Measurements from ENCODE around the gene KLHL6. TPM values are rescaled to one million over a fixed set of nuclear protein-coding genes. Genes with fewer than 3 reads are reported as not detected.

KLHL6 gene
- total RNA-seq, 1 experiment from 2014 or later: not detected

DNA sequence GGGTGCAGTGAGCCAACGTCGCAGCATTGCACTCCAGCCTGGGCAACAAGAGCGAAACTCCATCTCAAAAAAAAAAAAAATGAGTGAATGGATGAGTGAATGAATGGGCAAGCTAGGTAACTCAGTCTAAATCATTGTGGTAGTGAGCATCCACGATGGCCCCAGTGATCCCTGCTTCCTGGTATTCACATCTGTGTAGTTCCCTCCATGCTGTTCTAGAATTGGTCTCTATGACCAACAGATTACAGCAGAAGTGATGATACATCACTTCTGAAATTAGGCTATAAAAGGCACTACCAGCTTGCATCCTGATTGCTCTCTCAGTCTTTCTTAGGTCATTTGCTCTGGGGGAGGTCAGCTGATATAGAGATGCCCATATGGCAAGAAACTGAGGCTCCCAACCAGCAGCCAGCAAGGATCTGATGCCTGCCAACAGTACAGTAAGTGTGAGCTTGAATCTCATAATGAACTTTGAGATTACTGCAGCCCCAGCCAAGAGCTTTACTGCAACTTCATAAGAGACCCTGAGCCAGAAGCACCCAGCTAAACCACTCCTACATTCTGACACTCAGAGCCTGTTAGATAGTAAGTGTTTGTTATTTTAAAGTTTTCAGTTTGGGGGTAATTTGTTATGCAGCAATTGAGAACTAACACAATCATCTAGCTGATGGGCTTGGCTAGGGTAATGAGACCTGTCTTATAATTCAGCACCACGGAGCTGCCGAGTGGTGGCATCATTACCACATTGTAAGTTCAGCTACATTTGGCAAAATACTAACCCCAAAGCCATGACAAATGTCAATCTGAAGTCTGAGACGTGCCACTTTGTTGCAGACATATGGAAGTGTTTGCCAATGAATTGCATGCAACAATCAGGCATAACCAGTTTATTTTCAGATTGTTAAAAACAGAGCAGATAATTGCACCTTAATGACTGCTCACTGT, 53.0 kb downstream of the KLHL6 start:
- H3K79me1 ChIP-seq (ENCODE audit: insufficient read depth, low read depth, low read length, poor library complexity, severe bottlenecking): no peaks in the 10 kb centered on the region
- H2AK5ac ChIP-seq (ENCODE audit: insufficient read length, low read length): no peak overlapping the region
- H3K27me3 ChIP-seq (ENCODE audit: insufficient read depth, low read length): no peaks in the 10 kb centered on the region
- no CpG with 5 or more reads among the region's 7 CpGs for WGBS (ENCODE audit: extremely low coverage, insufficient read length, low lambda C conversion rate)
- Mint-ChIP-seq H3K9me3 (no peaks in the 10 kb centered on the region), H3K27ac (no peak overlapping the region), H3K27me3 (ENCODE audit: low read depth) (no peaks in the 10 kb centered on the region), H3K4me3 (no peak overlapping the region), H3K36me3 (ENCODE audit: insufficient read depth in 1 of 3, low read depth in 3 of 3) (no peaks in the 10 kb centered on the region), H3K4me1 (no peaks in the 10 kb centered on the region)
- H3T11ph ChIP-seq (ENCODE audit: low read length): no peak overlapping the region
- no peak overlapping the region for H4K91ac ChIP-seq (ENCODE audit: insufficient read length, low read depth, low read length)
- no peak overlapping the region for H2BK20ac ChIP-seq (ENCODE audit: low read depth, low read length, poor library complexity, severe bottlenecking)
- no peaks in the 10 kb centered on the region for H3K79me2 ChIP-seq (ENCODE audit: insufficient read depth, low read length)
- TF ChIP-seq CTCF (conservative IDR thresholded peaks at IDR 0.05): peak; percentile 16; the same call in 1 of the 3 replicates
- no peak overlapping the region for H2BK12ac ChIP-seq (ENCODE audit: insufficient read length, low read depth, low read length)
- H3K4ac ChIP-seq (ENCODE audit: low read depth, low read length): no peak overlapping the region
- no peak for DNase-seq
- H4K5ac ChIP-seq (ENCODE audit: insufficient read length, low read depth, low read length): no peak overlapping the region
- no peaks in the 10 kb centered on the region for H3K9me3 ChIP-seq (ENCODE audit: control insufficient read depth, low read depth, low read length)
- H3K14ac ChIP-seq (ENCODE audit: insufficient read depth, low read length): no peak overlapping the region
- no peak overlapping the region for H2AFZ ChIP-seq (ENCODE audit: low read length)
- no peak overlapping the region for H3K56ac ChIP-seq (ENCODE audit: insufficient read length, low read depth, low read length)
- H3K23ac ChIP-seq (ENCODE audit: insufficient read length, low read depth, low read length): no peak overlapping the region
- no peaks in the 10 kb centered on the region for H4K20me1 ChIP-seq (ENCODE audit: control insufficient read depth, insufficient read depth, insufficient read length)
- no peaks in the 10 kb centered on the region for H3K4me1 ChIP-seq (ENCODE audit: insufficient read depth, low read length)
- H2BK120ac ChIP-seq (ENCODE audit: low read depth, low read length, poor library complexity, severe bottlenecking): no peak overlapping the region
- no peak overlapping the region for H2BK5ac ChIP-seq (ENCODE audit: insufficient read length, low read length)
- H2BK15ac ChIP-seq (ENCODE audit: low read depth, low read length): no peak overlapping the region
- H3K9ac ChIP-seq (ENCODE audit: extremely low read depth, insufficient read length, low read length): no peak overlapping the region
- no peak overlapping the region for H3K18ac ChIP-seq (ENCODE audit: insufficient read length, low read depth, low read length)
- no peaks in the 10 kb centered on the region for H3K23me2 ChIP-seq (ENCODE audit: insufficient read length, low read depth, low read length, poor library complexity, severe bottlenecking)
- no peak overlapping the region for H4K8ac ChIP-seq (replicated peaks; ENCODE audit: insufficient read length, low read depth, low read length)
- H3K27ac ChIP-seq (ENCODE audit: insufficient read length, low read depth, low read length): no peak overlapping the region
- no peak overlapping the region for H3K4me2 ChIP-seq (ENCODE audit: insufficient read depth, insufficient read length, low read length)

Data from H9 (cell line).